ENCODE measurements around the gene CROCC. TPM values are rescaled to one million over a fixed set of nuclear protein-coding genes. Genes with fewer than 3 reads are reported as not detected.

CROCC gene
- total RNA-seq, 1 donor from 2014 or later, result 31.9 TPM

- intact Hi-C loops (cut with DNase I), result loop anchor here (5.0 kb wide), 1 partner anchor 96 kb away; the partner anchor contains the start of gene SDHB
- no peak overlapping the region for H3K27ac ChIP-seq
These were observed 35.0 kb downstream of the CROCC start for GRCh38 chr1:16956775-16957174.

GRCh38 chr1:16957731-16958130 is 36.0 kb downstream of the CROCC start:
- H3K4me1 ChIP-seq, result no peaks in the 10 kb centered on the region
- intact Hi-C loops (cut with DNase I), result loop anchor here (5.0 kb wide), 1 partner anchor 95 kb away; the partner anchor contains the start of gene SDHB
- peaks cover 0 to 21% of the 10 kb centered on the region in 2 donors for H3K36me3 ChIP-seq
- no peak overlapping the region for H3K27ac ChIP-seq
- TF ChIP-seq POLR2A (IDR thresholded peaks at IDR 0.05) (no peak), CTCF (IDR thresholded peaks at IDR 0.05) (no peak), POLR2AphosphoS5 (IDR thresholded peaks at IDR 0.05; ENCODE audit: insufficient read depth in 1 of 2, low read depth in 1 of 2) (no peak)
- DNase-seq (ENCODE audit: extremely low spot score in 2 of 2), result no peak
- no peaks in the 10 kb centered on the region for H3K9me3 ChIP-seq
- no peak overlapping the region for H3K4me3 ChIP-seq
- H3K27me3 ChIP-seq, result no peaks in the 10 kb centered on the region

More at GRCh38 chr1:16956775-16957174, 35.0 kb downstream of the CROCC start:
- H3K9me3 ChIP-seq, result no peaks in the 10 kb centered on the region
- no peak overlapping the region for H3K4me3 ChIP-seq
- H3K4me1 ChIP-seq, result no peaks in the 10 kb centered on the region
- no peak for DNase-seq (ENCODE audit: extremely low spot score in 2 of 2)
- TF ChIP-seq POLR2A (IDR thresholded peaks at IDR 0.05), result no peak
- no peak for TF ChIP-seq POLR2AphosphoS5 (IDR thresholded peaks at IDR 0.05; ENCODE audit: insufficient read depth in 1 of 2, low read depth in 1 of 2)
- TF ChIP-seq CTCF (IDR thresholded peaks at IDR 0.05), result no peak
- H3K36me3 ChIP-seq, result peaks cover 0 to 21% of the 10 kb centered on the region in 2 donors
- no peaks in the 10 kb centered on the region for H3K27me3 ChIP-seq

GRCh38 chr1:16958475-16958874 is 36.7 kb downstream of the CROCC start:
- Histone ChIP-seq H3K9me3 (no peaks in the 10 kb centered on the region), H3K27me3 (no peaks in the 10 kb centered on the region), H3K27ac (no peak overlapping the region), H3K36me3 (peaks cover 0 to 21% of the 10 kb centered on the region in 2 donors), H3K4me1 (no peaks in the 10 kb centered on the region), H3K4me3 (no peak overlapping the region)
- no peak for DNase-seq (ENCODE audit: extremely low spot score in 2 of 2)
- TF ChIP-seq POLR2AphosphoS5 (IDR thresholded peaks at IDR 0.05; ENCODE audit: insufficient read depth in 1 of 2, low read depth in 1 of 2) (no peak), CTCF (IDR thresholded peaks at IDR 0.05) (no peak), POLR2A (IDR thresholded peaks at IDR 0.05) (no peak)
- intact Hi-C loops (cut with DNase I), result loop anchor here (5.0 kb wide), 1 partner anchor 94 kb away; the partner anchor contains the start of gene SDHB

GRCh38 chr1:16960560-16961296 is 39.0 kb downstream of the CROCC start:
- no peaks in the 10 kb centered on the region for H3K27me3 ChIP-seq
- H3K4me3 ChIP-seq, result peak overlapping the region; percentile 38 to 81
- H3K4me1 ChIP-seq, result no peaks in the 10 kb centered on the region
- TF ChIP-seq POLR2AphosphoS5 (IDR thresholded peaks at IDR 0.05; ENCODE audit: insufficient read depth in 1 of 2, low read depth in 1 of 2) (peak in 1 of 2 donors; percentile 31), CTCF (IDR thresholded peaks at IDR 0.05) (peak in 2 of 3 experiments; percentile 25 to 66), POLR2A (IDR thresholded peaks at IDR 0.05) (no peak)
- intact Hi-C loops (cut with DNase I), result no loop called here
- no peaks in the 10 kb centered on the region for H3K9me3 ChIP-seq
- peaks cover 0 to 12% of the 10 kb centered on the region in 2 donors for H3K36me3 ChIP-seq
- peak overlapping the region; percentile 21 for H3K27ac ChIP-seq
- no peak for DNase-seq (ENCODE audit: extremely low spot score in 2 of 2)
